HG03175 (cell line): Measurements from ENCODE around the gene COL5A1.

ENCODE experiments used
- ATAC-seq: cut with Tn5 transposase; IDR thresholded peaks from one replicate; pipeline ENCODE4 v1.9.1; 2021; ENCODE audit warnings: mild to moderate bottlenecking, moderate library complexity; ENCODE audit not compliant: unreplicated experiment

The COL5A1 gene

DNA sequence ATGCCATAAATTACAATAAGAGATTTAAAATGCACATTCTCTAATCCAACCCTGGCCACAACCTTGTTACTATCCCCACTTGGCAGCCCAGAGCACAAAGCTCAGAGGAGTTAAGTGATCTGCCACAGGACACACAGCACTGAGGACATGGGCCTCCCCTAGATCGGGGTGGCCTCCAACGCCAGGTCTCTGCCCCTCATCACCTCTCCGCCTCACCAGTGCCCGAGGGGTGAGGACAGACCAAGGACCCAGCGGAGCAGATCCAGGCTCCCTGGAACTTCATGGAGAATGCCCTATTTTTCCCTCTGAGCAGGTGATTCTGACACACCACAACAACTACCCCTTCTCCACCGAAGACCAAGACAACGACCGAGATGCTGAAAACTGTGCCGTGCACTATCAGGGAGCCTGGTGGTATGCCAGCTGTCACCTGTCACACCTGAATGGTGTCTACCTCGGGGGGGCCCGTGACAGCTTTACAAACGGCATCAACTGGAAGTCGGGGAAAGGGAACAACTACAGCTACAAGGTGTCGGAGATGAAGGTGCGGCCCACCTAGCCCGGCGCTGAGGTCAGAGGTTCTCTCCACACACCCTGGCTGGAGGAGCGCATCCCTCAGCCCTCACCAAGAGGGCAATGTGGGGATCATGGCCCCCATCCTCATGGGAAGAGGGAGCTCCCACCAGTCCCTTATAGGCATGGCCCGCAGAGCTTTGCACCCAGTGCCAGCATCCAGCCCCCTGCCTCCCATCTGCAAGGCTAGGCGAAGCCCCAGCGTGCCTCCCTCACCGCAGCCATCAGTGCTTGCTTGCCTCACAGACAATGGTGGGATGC, 226.5 kb downstream of the COL5A1 start:
- ATAC-seq, result no peak

DNA sequence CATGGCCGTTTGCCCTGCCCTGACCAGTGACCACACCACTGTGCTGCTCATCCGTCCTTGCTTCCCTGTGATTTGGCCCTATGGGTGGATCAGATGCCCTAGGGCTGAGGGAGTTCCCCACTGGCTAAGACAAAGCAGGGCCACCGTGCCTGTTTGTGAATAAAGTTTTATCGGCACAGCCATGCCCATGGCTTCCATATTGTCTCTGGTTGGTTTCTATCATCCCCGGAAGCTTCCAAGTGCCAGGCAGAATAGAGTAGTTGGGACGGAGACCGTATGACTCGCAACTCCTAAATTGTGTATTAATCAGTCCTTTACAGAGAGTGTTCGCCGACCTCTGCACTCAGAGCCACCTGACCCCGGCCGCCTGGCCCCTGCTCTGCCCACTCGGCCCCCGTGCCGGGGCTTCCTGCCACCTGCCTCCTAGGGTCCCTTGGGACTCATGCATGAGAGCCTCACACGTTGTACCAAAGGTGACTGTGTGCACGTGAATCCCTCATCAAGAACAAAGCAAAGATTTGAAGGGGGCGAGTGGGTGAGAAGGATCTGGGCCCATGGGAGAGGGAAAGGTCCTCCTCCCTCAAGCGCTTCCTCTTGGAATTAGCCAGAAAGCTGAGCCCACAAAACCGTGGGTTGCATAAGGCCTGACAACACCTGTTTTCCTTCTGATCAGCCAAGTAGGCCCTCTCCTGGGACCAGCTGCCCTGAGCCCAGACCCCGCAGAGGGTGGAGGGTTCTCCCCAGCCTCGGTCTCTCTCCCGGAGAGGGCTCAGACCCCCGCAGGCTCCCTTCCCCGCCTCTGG, 227.3 kb downstream of the COL5A1 start:
- ATAC-seq, result no peak

DNA sequence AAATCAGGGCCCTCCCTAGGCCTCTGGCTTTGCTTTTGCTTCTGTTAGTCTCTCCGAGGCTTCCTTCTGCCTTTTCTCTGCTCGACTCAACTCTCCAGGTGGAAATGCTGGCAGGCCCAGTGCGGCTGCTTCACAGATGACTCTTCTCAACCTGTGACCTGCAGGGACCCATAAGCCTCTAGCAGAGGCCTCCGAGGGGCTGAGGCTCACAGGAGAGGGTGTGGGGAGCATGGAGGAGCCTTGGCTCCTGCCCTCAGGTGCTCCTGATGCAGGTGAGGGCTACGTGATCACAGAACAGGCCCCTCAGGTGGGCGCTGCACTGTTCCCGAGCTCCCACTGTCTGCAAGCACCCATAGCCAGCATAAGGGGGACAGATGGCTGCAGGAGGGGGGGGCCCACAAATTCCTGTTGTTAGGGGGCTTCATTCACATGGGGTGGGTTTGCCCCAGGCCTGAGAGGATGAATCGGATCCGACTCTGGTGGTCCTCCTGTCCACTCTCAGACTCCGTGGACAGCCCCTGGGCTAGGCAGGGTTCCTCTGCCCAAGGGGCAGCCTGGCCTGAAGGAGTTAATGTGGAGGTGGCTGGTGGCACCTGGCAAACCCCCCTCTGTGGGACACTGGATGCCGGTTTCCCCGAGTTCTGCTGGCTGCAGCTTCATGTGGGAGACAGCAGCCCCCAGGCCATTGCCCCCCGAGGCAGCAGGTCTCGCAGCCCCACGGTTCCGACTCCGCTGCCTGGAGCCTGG, 228.1 kb downstream of the COL5A1 start:
- ATAC-seq, result no peak

DNA sequence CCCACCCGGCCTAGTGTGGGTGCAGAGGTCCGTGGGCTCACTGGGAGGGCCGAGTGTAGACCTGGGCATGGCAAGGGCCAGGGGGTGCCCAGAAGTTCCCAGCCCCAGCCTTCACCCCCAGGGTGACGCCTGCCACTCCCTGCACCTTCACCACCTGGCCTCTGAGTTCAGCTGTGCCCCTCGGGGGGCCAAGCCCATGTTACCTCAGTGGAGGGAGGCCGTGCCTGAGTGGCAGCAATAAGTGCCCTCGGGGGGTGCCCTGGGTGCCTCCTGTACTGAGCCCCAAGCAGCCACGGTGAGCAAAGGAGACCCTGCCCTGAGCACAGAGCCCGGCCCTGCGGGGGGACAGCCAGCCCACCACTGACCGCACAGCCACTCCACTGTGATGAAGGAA, 228.7 kb downstream of the COL5A1 start:
- ATAC-seq, result no peak

DNA sequence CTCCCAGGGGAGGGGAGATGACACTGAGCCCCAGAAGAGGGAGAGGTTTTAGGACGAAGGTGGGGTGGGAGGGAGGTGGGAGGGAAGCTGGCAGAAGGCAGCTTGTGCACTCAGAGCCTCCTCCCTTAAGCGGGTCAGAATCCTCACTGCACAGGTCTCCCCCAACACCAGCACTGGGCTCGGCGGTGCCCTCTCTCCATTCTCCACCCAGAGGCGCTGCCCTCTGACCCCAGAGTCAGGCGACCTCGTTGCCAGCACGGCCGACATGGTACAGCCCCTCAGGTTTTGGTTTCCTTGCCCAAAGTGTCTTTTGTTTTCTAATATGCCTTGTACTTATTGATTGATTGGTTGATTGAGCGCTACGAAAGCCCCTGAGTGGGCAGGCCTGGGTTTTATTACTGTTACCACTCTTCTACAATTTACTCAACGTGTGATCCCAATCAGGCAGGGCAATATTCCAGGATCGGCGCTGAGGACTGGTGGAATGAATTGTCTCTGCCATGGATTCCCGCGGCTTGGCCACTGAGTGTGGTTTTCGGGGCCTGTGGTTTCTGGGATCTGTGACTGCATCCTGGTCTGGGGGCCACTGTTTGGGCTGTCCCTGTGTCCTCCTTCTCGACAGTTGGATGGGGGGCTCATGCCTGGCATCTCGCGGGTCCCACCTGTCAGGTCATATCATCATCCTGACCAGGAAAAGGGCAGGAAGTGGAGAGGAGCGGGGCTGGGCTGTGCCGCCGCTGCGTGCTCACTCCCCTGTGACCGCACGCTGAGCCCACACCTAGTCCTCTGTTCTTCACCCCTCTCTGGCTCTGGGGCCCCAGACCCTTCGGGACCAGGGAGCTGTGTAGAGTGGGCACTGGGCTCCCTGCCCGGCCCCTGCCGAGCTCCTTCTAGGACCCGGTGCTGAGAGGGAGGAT, 229.4 kb downstream of the COL5A1 start:
- ATAC-seq, result no peak

DNA sequence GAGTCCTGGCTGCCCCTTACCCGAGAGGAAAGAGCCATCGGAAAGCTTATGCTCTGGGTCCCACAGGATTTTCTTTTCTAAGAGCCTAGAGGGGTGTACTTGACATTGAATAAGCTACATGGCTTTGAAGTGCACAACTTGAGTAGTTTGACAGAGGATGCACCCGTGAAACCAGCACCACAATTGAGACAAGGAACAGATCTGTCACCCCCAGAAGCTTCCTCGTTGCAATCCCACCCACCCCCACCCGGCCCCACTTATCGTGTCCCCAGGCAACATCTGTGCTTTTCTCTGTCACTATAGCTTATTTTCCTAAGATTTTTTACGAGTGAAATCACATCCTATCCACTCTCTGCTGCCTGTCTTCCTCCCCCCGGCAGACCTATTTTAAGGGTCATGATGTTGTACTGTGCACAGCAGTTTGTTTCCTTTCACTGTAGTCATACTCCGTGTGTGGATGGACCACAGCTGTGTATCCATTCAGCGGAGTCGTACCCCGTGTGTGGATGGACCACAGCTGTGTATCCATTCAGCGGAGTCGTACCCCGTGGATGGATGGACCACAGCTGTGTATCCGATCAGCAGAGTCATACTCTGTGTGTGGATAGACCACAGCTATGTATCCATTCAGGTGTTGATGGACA, 230.2 kb downstream of the COL5A1 start:
- ATAC-seq, result no peak

DNA sequence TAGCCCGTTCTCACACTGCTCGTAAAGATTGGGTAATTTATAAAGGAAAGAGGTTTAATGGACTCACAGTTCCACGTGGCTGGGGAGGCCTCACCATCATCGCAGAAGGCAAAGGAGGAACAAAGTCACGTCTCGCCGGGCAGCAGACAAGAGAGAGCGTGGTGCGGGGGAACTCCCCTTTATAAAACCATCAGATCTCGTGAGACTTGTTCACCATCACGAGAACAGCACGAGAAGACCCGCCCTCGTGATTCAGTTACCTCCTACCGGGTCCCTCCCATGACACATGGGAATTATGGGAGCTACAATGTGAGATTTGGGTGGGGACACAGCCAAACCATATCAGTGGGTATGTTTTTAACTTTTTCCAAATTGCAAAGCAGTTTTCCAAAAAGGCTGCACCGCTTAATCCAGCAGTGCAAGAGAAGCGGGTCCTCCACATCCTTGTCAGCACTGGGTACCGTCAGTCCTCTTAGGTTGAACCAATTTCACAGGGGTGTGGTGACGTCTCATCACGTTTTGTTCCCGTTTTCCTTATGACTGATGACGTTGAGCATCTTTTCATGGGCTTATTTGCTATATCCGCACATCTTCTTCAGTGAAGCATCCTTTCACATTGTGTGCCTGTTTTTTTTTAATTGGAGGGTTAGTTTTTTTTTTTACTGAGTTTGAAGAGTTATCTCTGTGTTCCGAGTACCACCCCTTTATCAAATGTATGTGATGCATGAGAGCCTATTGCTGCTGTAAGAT, 231.1 kb downstream of the COL5A1 start:
- ATAC-seq, result no peak

DNA sequence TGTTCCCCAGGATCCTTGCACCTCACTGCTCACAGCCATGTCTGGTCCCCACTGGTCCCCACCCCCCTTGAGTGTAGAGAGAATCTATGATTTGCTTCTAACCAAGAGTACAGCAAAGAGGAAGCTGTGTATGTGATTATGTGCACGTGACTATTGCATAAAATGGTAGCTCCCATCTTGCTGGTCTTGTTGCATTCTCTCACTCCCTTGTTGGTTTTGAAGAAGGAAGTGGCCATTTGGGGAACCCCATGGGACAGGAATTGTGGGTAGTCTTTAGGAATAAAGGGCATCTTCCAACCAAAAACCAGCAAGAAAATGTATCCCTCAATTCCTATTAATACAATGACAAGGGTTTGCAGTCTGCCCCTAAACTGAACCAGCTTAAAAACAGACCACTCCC, 233.8 kb downstream of the COL5A1 start:
- no peak for ATAC-seq

DNA sequence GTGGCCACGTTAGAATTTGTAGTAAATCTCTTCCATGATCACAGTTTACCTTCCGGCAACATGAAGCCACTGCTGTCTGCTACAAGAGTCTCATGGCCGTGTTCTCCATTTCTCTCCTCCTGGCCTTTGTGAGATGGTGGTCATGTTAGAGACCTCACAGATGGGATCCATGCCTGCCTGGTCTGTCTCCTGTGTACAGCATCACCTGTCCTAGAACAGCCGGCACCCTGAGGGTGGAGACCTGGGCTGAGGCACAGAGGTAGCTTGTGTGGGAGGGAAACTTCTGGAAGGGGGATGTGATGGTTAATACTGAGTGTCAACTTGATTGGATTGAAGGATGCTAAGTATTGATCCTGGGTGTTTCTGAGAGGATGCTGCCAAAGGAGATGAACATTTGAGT, 235.9 kb downstream of the COL5A1 start:
- no peak for ATAC-seq

DNA sequence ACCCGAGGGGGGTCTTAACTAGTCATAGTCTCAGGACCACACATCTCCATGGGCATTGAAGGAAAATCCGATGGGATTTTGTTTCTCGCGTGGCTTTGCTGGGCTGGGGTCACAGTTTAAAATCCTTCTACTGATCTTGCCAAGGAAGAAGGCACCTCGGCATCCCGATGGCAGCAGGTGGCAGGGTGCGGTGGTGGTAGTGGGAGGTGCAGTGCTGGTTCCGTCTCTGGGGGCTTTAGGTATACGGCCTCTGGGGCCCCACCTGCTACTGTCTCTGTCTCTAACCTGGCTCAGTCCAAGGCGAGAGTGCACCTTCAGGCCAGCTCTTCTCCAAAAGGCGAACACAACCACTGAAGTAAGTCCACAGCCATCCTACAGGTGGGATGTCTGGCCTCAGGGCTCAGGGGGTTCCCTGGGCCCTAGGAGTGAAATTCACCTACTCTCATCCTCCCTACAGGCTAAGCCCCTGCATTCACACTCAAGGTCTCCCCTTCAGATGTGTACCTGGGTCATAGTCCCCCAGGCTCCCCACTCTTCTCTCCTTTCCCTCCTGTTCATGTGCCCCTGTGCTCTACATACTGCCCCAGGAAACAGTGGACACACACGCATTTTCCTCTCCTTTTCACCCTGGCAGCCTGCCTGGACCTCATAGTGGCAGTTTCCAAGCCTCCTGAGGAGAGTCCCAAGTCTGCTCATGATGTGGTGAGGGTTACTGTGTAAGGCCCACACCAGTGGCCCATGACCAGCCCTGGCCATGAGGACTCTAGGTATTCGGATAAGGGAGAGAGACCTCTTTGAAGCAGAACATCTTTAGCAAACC, 238.3 kb downstream of the COL5A1 start:
- no peak for ATAC-seq

DNA sequence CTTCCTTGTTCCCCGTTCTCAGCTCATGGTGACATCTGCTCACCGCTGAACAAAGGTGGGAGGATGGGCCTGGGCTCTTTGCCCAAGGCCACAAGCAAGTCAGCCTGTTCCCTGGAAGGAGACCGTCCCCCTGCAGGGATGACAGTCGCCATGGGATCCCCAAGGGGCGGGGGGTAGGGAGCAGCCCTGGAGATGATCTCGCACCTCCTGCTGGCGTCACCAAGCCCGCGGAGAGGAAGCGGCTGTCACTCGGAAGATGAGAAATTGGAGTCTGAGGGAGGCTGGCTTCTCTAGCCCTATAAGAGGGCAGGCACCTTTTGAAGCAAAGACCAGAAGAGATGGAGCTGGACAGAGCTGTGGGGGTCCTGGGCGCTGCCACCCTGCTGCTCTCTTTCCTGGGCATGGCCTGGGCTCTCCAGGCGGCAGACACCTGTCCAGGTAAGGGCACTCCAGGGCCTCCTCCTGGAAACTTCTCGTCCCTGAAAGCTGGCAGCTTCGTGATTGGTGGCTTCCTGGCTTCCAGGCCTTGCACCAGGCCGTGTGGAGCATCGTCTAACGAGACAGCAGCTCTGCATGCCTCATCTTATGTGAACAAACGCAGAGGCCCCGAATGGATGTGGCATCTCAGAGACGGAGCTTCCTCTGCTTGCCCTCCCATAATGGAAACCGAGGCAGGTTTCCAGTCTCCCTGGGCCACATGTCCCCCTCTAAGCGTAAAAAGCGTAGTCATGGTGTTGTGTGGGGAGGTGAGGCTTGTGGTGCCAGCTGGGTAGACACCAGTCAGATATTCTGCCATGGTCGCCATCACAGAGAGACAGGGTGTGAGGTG, 239.1 kb downstream of the COL5A1 start, which contains the start of gene FCN2:
FCN2 (plus strand) TSS at position 327 of the 829 bp plus-strand sequence; CDS start at position 339, 12 bp downstream.
- ATAC-seq, result no peak

DNA sequence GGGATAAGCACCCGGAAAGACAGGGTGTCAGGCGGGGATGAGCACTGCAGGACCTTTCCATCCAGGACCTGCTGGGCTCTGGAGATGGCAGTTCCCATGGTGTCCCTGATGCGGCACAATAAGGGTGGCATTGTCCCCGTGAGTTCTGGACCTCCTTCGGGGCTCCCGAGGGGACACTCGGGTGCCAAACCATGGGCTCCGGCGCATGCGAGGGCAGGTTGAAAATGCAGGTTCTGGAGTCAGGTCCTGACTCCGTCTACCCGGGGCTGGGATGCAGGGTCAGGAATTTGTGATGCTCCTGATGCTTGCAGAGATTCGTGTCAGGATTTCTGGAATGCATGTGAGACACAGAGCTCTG, 239.7 kb downstream of the COL5A1 start:
- ATAC-seq, result no peak

DNA sequence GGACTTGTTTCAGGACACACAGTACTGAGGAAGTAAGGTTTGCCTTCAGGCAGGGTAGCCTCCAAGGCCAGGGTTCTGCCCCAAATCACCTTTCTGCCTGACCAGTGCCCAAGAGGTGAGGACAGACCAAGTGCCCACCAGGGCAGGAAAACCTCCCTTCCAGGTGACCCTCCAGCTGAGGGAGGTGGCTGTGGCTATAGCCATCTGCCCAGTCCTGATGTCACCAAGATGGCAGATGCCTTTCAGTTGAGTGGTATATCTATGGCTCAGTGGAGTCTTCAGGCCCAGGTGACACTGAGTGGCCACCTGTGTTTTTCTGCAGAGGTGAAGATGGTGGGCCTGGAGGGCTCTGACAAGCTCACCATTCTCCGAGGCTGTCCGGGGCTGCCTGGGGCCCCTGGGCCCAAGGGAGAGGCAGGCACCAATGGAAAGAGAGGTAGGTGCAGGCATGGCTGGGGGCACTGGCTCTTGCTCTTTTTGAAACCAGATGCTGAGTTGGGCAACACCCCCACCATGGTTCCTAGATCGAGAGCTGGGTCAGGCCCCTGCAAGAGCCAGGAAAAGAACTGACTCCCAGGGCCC, 240.7 kb downstream of the COL5A1 start:
- no peak for ATAC-seq

DNA sequence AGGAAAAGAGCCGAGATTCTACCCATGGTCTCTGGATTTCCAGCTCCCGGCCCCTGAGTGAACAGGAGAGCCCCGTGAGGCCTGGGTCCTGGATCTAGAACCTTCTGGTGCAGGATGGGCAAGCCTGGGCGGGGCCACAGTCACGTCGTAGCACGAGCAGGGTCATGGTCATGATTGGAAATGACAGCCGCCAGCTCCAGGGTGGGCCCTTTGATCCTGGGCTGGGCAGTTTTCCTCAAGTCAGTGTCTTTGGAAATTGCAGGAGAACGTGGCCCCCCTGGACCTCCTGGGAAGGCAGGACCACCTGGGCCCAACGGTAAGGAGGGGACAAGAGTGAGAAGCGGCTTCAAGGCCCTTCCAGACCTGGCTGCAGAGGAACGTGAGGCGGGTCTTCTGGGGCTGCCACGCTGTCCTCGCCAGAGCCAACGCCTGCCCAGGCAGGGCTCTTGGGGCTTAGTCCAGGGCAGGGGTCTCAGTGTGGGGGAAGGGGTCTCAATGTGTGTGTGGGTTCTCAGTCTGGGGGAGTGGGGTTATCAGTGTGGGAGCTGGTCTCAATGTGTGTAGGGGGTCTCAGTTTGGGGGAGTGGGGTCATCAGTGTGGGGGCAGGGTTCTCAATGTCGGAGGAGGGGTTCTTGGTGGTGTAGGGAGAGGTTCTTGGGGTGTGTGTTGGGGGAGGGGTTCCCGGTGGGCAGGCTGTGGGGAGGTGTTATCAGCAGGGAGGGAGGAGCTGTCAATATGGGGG, 241.6 kb downstream of the COL5A1 start:
- ATAC-seq, result no peak

DNA sequence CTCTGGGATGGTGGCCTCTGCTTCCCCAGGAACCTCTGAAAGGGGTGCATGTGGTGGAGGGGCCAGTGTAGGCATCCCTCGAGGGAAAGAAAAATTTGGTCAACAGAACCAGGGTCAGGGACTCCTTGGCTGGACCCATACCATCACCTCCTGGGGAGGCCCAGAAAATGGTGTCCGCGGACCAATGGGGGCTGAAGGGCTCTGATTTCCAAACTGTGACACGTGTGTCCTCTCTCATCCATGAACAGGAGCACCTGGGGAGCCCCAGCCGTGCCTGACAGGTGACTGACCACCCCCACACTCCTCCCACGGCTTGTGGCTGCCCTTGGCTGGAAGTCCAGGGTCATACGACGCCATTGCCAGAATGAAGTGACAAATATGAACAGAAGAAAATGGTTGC, 242.9 kb downstream of the COL5A1 start:
- no peak for ATAC-seq

DNA sequence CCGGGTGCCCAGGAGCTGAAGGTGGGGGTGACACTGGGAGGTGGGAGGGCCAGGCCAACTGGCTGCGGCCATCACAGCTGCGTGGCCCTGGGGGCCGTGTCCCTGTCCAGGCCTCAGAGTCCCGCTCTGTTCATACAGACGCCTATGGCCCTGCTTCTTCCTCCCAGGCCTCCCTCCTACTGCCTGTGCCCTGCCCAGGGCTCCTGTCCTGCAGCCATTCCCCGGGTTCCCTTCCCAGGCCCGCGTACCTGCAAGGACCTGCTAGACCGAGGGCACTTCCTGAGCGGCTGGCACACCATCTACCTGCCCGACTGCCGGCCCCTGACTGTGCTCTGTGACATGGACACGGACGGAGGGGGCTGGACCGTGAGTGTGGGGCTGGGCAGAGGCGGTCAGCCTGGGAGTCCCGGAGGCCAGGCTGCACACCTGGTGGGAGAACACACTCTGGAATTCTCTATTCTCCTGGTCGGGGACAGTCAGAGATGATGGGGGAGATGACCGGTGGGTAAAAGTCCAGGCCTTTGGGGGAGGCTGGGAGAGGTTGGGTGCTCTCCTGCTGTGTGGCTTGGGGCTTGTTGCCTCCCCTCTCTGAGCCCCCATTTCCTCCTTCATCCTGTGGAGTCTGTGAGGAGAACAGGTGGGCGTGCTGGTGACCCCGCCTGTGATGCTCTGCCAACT, 243.5 kb downstream of the COL5A1 start:
- ATAC-seq, result no peak
